OCI-LY3 (cell line): ENCODE measurements around the gene TRIM2.

Experiments
- CTCF ChIP-seq: fragments of 200-600, 300-600 bp; sonication (generic); IDR thresholded peaks from 2 replicates; pipeline ENCODE4 v1.5.1; 2014; ENCODE audit warnings: antibody characterized with exemption, low read length, low read depth
- EZH2phosphoT487 ChIP-seq: fragments of 200-600 bp; shearing (Covaris generic); IDR thresholded peaks from 2 replicates; pipeline ENCODE4 v1.6.1; 2018; ENCODE audit warnings: antibody characterized with exemption, mixed run types, low read depth

GRCh38 chr4:153247116-153247490 is 42.9 kb downstream of the TRIM2 start:
- TF ChIP-seq CTCF (no peak), EZH2phosphoT487 (no peak)
